GM18858 (cell line): ENCODE results near the gene CLCN4.
A peak's percentile ranks its signal among the peaks of the same experiment; 100 is the strongest.

ENCODE experiments used
- ATAC-seq: cut with Tn5 transposase; IDR thresholded peaks from one replicate; pipeline ENCODE4 v1.9.1; 2021; ENCODE audit not compliant: unreplicated experiment

Gene CLCN4

DNA sequence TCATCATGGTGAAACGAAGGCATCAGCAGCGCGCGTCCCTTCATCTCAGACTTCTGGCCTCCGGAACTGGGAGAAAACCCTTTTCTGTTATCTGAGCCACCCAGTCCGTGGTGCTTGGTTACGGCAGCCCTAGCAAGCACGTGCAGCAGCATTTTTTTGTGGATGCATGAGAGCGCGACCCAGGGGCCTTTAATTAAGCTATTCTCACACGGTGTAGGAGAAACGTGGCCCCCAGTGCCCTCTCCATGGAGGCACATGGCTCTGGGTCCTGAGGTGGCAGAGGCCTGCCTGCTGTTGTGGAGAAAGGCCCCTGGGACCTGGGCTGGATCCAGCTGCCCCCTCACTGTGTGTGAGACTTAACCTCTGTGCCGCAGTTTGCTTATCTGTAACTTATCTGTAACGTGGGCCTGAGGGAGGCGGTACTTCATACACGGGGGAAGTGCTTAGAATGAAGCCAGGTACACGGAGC lies 9.5 kb downstream of the CLCN4 start:
- no peak for ATAC-seq

GRCh38 chrX:10166731-10167151 lies 10.0 kb downstream of the CLCN4 start:
- no peak for ATAC-seq

DNA sequence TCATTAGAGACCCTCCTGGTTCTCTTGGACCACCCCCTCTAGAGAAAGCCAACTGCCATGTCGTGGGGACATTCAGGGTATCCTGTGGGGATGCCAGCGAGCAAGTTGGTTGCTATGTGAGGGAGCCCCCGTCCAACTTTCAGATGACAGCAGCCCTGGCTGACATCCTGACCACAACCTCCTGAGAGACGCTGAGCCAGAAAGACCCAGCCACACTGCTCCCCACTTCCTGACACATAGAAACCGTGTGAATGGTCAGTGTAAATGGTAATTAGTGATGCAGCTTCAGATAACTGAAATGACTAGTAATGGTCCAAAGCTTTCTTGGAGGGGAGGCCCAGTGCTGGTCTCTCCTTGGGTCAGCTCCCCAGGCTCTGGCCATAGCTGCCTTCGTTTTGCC lies 10.8 kb downstream of the CLCN4 start:
- peak; percentile 53 for ATAC-seq

- no peak for ATAC-seq
These were observed 11.5 kb downstream of the CLCN4 start for GRCh38 chrX:10168226-10168625.

DNA sequence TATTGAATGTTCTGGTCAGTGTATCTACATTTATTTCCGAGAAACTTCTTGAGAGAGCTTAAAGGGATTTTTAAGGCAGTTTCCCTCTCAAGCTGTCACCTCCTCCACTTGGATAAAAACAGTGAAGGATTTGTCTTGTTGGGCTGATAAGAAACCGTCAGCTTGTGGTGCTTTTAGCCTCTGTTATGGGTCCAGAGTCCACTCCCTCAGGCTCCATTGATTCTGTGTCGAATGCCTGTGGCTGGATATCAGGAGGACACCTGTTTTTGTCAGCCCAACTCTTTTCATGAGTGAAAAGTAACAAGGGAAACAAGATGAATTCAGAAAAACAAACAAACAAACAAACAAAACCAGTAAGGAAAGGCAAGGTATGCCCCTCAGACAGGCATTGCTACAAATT lies 12.4 kb downstream of the CLCN4 start:
- no peak for ATAC-seq

DNA sequence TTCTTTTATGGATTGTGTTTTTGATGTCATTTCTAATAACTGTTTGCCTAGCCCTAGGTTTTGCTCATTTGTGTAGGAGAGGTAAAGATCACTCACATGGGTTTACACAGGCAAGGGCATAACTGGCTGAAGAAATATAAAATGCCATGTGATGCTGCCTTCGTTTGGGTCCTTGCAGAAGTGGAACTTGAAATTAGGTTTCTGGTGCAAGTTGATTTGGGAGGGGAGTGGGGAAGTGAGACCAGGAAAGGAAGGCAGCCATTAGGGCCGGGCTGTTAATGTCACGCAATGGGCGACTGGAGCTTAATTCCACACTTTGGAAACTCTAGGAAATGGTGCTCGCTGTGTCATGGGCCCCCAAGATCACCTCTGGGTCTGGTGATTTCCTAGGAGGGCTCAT lies 14.5 kb downstream of the CLCN4 start:
- no peak for ATAC-seq

DNA sequence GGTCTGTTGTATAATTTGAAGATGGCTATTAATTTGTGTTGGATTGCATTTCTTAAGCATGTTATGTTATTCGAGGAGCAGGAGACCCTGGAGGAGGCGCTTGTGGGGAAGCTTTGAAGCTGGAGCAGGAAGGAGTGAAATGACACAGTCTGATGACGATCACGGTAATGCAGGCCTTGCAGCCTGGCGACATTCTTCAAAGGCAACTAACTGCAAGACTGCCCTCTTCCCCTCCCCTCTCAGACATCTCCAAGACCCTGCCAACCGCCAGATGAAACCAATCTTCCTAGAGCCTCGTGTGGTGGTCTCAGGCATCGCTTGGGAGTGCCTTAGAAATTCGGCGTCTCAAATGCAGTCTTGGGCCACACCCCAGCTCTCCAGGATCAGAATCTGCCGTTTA lies 16.1 kb downstream of the CLCN4 start:
- ATAC-seq, result no peak

DNA sequence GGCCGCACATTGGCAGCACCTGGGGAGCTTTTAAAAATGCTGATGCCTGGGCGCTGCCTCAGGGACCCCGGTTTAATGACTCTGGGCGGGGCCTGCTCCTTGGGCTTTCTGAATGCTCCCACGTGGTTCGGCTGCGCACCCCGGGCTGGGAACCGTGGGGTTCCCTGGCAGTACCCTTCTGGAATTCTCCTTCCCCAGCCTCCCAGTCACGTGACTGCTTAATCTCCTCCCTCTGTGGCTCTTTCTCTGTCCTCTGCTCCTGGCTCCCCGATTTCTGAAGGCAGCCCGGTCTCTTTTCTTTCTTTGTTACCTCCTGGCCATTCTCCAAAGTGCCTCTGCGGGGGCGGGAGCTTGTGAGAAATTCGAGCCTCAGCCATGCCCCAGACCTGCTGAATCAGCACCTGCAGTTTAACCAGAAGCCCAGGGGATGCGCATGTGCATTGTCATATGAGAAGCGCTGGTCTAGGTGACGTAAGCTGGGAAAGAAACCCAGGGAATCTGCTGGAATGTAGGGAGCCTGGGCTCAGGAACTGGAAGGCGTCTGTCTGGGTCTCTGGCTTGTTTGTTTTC lies 16.6 kb downstream of the CLCN4 start:
- no peak for ATAC-seq

DNA sequence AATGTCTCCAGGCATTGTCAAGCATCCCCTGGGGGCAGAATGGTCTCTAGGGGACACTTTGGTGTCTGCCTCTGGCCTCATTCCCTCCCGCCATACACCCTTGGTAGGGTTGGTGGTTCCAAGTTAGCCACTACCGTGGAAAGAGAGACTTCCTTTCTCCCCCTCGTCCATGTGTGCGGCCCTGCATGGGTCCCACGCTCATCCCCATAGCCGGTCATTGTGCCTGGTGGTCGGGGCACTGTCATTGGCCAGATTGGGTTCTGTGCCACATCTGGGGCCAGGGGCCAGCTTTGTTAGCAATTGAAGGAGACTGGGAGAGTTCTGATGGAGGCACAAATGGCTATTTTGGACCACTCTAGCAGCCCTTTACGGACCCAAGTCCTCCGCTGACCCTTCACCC lies 17.3 kb downstream of the CLCN4 start:
- ATAC-seq, result no peak

DNA sequence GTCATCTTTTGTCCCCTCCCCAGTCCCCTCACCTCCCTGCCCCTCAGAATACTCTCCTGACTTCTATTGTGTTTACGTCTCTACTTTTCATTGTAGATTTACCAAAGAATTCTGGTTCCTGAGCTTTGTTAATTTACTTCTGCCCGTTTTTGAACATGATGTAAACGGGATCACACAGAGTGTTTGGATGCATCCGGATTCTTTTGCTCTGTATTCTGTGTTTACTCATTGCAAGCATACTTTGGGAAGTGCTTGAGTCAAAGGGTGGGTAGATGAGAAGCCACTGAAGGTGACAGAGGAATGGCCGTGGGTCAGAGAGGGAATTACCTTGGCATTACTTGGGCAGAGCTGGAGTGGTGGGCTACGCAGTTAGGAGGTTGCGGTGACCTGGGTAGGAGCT lies 18.0 kb downstream of the CLCN4 start:
- no peak for ATAC-seq

DNA sequence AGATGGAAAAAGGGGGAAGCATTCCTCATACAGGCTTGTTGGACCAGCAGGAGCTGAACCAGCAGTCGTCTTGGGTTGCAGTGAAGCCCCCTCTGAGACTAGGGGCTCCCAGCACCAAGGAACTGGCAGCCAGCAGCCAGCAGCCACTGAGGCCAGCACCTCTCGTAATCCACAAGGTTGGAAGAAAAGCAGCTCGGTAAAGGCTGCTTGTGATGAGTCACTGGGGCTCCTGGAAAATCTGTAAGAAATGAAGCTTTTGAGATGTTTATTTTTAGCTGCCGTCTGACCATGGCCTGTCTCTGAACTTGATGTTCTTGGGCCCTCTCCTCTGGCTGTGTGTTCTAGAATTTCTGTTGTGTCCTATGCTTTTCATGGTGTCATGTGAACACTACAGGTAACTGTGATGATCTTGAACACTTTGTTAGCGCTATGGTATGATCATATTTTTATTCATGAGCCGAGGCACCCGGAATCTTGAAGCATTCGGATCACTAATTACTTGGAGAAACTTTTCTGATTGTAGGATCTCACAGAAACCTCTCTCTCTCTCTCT lies 18.6 kb downstream of the CLCN4 start:
- no peak for ATAC-seq

DNA sequence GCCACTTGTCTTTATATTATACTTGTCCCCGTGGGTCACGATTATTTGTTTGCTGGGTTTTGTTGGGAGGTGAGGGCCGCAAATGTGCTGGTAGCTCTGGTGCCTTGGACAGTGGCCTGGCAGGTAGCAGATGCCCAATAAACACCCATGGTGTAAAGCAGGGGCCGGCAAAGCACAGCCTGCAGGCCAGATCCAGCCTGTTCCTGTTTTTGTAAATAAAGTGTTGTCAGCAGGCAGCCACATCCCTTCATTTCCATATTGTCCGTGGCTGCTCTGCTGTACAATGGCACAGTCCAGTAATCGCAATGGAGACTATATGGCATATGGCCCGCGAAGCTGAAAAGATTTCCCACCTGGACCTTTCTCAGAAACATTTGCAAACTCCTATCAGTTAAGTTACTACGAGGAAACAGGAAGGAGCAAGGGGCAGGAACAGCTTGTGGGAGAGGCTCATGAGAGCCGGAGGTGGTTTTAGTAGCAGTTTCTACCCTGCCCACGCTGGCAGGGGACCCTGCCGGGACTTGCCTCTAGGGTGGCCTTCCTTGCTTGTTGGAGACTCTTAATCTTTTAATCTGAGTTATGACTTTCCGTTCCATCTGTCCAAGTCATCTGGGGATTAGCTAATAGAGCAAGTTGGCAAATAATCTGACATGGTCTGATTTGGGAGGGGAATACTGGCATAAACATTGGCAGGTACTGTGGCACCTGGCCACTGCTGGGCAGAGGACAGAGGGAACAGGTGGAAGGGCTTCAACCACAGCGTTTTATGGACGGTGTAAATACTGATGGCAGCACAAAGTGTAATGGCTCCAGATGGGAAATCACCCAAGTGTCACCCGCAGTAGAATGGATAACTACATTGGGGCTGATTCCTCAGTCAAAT lies 19.6 kb downstream of the CLCN4 start:
- ATAC-seq, result peak; percentile 60

DNA sequence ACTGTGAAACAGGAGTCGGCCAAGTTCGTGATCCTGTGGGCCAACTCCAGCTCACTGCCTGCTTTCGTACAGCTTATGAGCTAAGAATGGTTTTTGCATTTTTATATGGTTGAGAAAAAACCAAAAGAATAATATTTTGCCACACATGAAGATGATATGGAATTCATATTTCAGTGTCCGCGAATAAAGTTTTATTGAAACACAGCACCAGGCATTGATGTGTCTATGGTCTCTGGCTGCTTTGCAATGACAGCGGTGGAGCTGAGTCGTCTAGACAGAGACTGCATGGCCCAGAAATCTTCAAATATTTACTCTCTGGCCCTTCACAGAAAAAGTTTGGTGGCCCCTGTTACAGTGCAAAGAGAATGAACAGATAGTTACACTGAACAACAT lies 20.2 kb downstream of the CLCN4 start:
- ATAC-seq, result no peak

- no peak for ATAC-seq
These were observed 20.8 kb downstream of the CLCN4 start for GRCh38 chrX:10177601-10178000.

DNA sequence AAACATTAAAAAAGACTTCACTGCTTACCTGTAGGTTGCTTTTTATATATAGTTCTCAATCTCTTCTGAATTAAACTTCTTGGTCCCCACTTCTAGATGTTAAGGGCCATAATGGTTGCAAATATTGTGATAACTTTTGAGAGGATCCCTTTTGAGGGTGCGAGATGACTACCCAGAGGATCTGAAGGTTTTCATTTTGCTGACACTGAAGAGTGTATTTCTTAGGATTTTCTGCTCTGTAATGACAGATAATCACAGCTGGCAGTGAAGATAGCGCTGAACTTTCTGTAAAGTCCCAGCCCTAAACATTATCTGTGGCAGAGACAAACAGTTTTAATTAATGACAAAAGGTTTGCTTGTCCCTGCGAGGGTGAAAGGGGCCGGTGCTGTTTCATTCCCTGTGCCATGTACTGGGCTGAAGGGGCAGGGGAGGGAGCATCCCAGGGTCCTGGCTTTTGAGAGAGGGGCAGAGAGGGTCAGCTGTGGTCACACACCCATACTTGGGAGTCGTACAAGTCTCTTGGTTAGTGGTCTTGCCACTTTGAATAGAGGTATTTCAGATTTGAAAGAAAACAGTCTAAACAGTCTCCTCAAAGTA lies 22.2 kb downstream of the CLCN4 start:
- ATAC-seq, result no peak

DNA sequence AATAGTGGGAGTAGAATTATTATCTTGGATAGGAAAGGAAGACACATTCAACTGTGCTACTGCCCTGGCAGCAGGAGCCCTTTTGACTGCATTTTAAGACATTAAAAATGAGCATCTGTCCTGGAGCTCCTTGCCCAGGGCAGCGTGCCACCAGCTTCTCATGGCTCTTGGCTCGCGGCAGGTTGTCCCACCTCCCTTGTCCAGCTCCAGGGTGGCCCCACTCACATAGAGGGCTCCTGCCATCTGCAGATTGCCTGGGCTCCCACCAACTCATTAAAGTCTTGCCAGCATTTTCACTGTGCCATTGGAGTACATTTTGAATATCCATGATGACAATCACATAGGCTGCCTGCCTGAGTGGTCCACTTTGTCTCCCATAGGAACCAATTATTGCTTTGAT lies 27.0 kb downstream of the CLCN4 start:
- ATAC-seq, result no peak

DNA sequence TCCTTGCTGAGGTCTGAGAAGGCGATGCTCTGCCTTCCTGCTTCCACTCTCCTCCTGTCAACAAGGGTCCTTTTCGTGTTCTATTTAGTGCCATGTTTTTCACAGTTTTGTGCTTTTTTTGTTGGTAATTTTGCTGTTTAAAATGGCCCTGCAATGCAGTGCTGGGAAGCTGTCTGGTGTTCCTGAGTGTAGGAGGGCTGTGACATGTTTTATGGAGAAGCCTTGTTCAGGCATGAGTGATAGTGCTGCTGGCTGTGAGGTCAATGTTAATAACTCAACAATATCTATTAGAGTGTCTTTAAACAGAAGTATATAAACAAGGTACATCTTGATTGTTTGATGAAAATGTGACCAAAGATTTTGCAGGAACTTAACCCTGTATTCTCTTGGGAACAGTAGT lies 27.6 kb downstream of the CLCN4 start:
- no peak for ATAC-seq

GRCh38 chrX:10186355-10186754 lies 29.6 kb downstream of the CLCN4 start:
- ATAC-seq, result no peak

DNA sequence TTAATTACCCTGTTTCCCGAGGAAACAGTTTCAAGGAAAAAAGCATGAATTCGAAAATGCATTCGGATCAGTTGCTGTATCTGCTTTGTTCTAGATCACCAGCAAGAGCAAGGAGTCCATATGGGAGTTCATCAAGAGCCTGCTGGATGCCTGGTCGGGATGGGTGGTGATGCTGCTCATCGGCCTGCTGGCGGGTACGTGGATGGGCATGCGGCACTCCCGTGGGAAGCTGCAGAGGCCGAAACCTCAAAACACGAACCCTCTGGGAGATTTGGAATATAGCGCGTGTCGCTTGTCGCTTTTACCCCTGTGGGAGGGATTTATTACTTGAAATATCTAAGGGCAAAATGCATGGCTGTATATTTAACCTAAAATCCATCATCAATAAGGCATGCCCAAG lies 30.6 kb downstream of the CLCN4 start:
- ATAC-seq, result no peak

GRCh38 chrX:10189317-10190268 lies 32.8 kb downstream of the CLCN4 start:
- peak; percentile 85 for ATAC-seq

GRCh38 chrX:10190367-10190766 lies 33.6 kb downstream of the CLCN4 start:
- ATAC-seq, result peak; percentile 67
